Fibroblast of villous mesenchyme (primary cell): ENCODE data around the gene TOP1. TPM values are rescaled to one million over a fixed set of nuclear protein-coding genes. Genes with fewer than 3 reads are reported as not detected.
"Not testable (repeated sequence)": the region's sequence is repeated elsewhere in the genome, so short reads cannot be mapped to it uniquely, and the experiment has no call there.

ENCODE experiments used
- DNase-seq: peaks from one replicate; pipeline ENCODE4 v3.0.0-alpha.2; 2010; ENCODE audit warnings: low read depth
- H3K4me3 ChIP-seq: 2 replicates; pipeline ENCODE4 v1.5.1; 2011; ENCODE audit warnings: low read depth, mild to moderate bottlenecking, low read length
- CTCF ChIP-seq: IDR thresholded peaks from 2 replicates; pipeline ENCODE4 v1.5.1; 2012; ENCODE audit warnings: low read depth, mild to moderate bottlenecking, low read length; ENCODE audit not compliant: insufficient read depth
- total RNA-seq: library from RNA; depleted of rRNA; stranded (reverse); fragments of >200 nt; gene quantifications from 2 replicates; pipeline ENCODE4 v1.2.3, GENCODE V29; 2012

Gene TOP1
- total RNA-seq, 1 donor = 19.9 TPM

GRCh38 chr20:40996326-40996725, 32.3 kb upstream of the TOP1 start:
- DNase-seq = no peak
- H3K4me3 ChIP-seq = no peak overlapping the region
- no peak for TF ChIP-seq CTCF

GRCh38 chr20:40997116-40997515, 31.5 kb upstream of the TOP1 start:
- no peak for DNase-seq
- TF ChIP-seq CTCF = no peak
- no peak overlapping the region for H3K4me3 ChIP-seq

GRCh38 chr20:40999841-41000240, 28.8 kb upstream of the TOP1 start:
- no peak for TF ChIP-seq CTCF
- no peak overlapping the region for H3K4me3 ChIP-seq
- DNase-seq = no peak

- TF ChIP-seq CTCF = no peak
- no peak overlapping the region for H3K4me3 ChIP-seq
- DNase-seq = no peak
Measured at GRCh38 chr20:41000628-41001027, 28.0 kb upstream of the TOP1 start.

- DNase-seq = peak; percentile 66
- H3K4me3 ChIP-seq = no peak overlapping the region
- TF ChIP-seq CTCF = no peak
Measured at GRCh38 chr20:41001497-41001896, 27.1 kb upstream of the TOP1 start.

- TF ChIP-seq CTCF = no peak
- no peak for DNase-seq
- peak overlapping the region; percentile 17 for H3K4me3 ChIP-seq
Measured at GRCh38 chr20:41002842-41003142, 25.8 kb upstream of the TOP1 start.

GRCh38 chr20:41003143-41003935, 25.3 kb upstream of the TOP1 start:
- H3K4me3 ChIP-seq = peak overlapping the region; percentile 42
- no peak for TF ChIP-seq CTCF
- peak; percentile 98 for DNase-seq

GRCh38 chr20:41003936-41004294, 24.7 kb upstream of the TOP1 start:
- H3K4me3 ChIP-seq = peak overlapping the region; percentile 42
- DNase-seq = not testable (repeated sequence)
